GM12878 (cell line): Measurements from ENCODE around the gene ERG. TPM values are rescaled to one million over a fixed set of nuclear protein-coding genes. Genes with fewer than 3 reads are reported as not detected.

Experiments
- ATAC-seq: fragments of 200-7000 bp; cut with Tn5 transposase; 3 replicates; pipeline ENCODE4 v1.9.1; 2020; ENCODE audit warnings: mild to moderate bottlenecking, moderate library complexity
- BruUV-seq: library from RNA; stranded (reverse); fragments of 400-500 nt; replicated peaks from 2 replicates; lab custom pipeline; 2021; lab: Mats Ljungman, UMichigan
- CTCF ChIA-PET: fragments of 300-600 bp; sonication (Branson Sonifier 250); formaldehyde crosslinking; extraction: SDS; loops from one replicate; lab custom pipeline; 2021; ENCODE audit warnings: inconsistent platforms; lab: Yijun Ruan, JAX
- POLR2A ChIA-PET: fragments of 350-600 bp; formaldehyde crosslinking; extraction: SDS; loops from one replicate; lab custom pipeline; 2021; ENCODE audit warnings: inconsistent platforms; lab: Charles Lee
- RAD21 ChIA-PET: fragments of 300-600 bp; sonication (Branson Sonifier 250); formaldehyde crosslinking; loops from one replicate; lab custom pipeline; 2023; ENCODE audit warnings: antibody characterized with exemption; ENCODE audit not compliant: unreplicated experiment; lab: Charles Lee
- SMC1A ChIA-PET: fragments of 300-600 bp; sonication (Branson Sonifier 250); formaldehyde crosslinking; loops from one replicate; lab custom pipeline; 2023; ENCODE audit not compliant: unreplicated experiment, uncharacterized antibody; lab: Charles Lee
- DNase-seq: peaks from one replicate; pipeline ENCODE4 v3.0.0-alpha.2; 2011; ENCODE audit warnings: low read depth, low spot score
- FAIRE-seq: peaks from 3 replicates; lab custom pipeline; 2011; peaks lifted over from hg19 to GRCh38; lab: Jason Lieb, UNC
- H2AFZ ChIP-seq: 2 replicates; pipeline ENCODE4 v1.6.0; 2011; ENCODE audit warnings: low read depth, low read length, control low read depth; ENCODE audit not compliant: control insufficient read depth
- H3K27ac ChIP-seq: 2 replicates; pipeline ENCODE4 v1.5.1; 2011; ENCODE audit warnings: control low read depth; ENCODE audit not compliant: control insufficient read depth, insufficient read depth
- H3K27me3 ChIP-seq, 2 experiments: replicated peaks in 1 of 2; 2 replicates each; pipeline versions ENCODE4 v1.6.0 to v1.6.1; 2011; ENCODE audit warnings: low read length in 1 of 2; ENCODE audit not compliant: control insufficient read depth in 2 of 2, insufficient read depth in 2 of 2
- H3K36me3 ChIP-seq, 2 experiments: 2 replicates each; pipeline ENCODE4 v1.5.1; 2011; ENCODE audit warnings: low read length in 1 of 2; ENCODE audit not compliant: control insufficient read depth in 2 of 2, insufficient read depth in 2 of 2
- H3K4me1 ChIP-seq: 2 replicates; pipeline ENCODE4 v1.6.1; 2011; ENCODE audit warnings: mild to moderate bottlenecking, low read length, moderate library complexity, mixed read lengths; ENCODE audit not compliant: control insufficient read depth, insufficient read depth
- H3K4me2 ChIP-seq: 2 replicates; pipeline ENCODE4 v1.6.0; 2011; ENCODE audit warnings: control low read depth; ENCODE audit not compliant: control insufficient read depth, insufficient read depth
- H3K4me3 ChIP-seq: fragments of 200-600 bp; sonication (generic); 2 replicates; pipeline ENCODE4 v1.5.1; 2016
- H3K79me2 ChIP-seq: 2 replicates; pipeline ENCODE4 v1.6.0; 2011; ENCODE audit warnings: low read length; ENCODE audit not compliant: control insufficient read depth, insufficient read depth
- H3K9ac ChIP-seq: 2 replicates; pipeline ENCODE4 v1.8.0; 2011; ENCODE audit warnings: low read length, control low read depth, mixed read lengths; ENCODE audit not compliant: control insufficient read depth, insufficient read depth
- H3K9me3 ChIP-seq: replicated peaks from 3 replicates; pipeline ENCODE4 v1.5.1; 2011; ENCODE audit warnings: mild to moderate bottlenecking, low read length; ENCODE audit not compliant: control insufficient read depth, insufficient read depth
- H4K20me1 ChIP-seq: 2 replicates; pipeline ENCODE4 v1.6.0; 2011; ENCODE audit not compliant: control insufficient read depth, insufficient read depth
- ATF2 ChIP-seq: IDR thresholded peaks from 2 replicates; pipeline ENCODE4 v1.6.1; 2012; ENCODE audit warnings: low read length, inconsistent platforms
- CREM ChIP-seq: IDR thresholded peaks from 2 replicates; pipeline ENCODE4 v1.6.1; 2014; ENCODE audit warnings: antibody characterized with exemption, low read depth
- KAT2A ChIP-seq: conservative IDR thresholded peaks from 2 replicates; pipeline ENCODE4 v1.6.1; 2011; ENCODE audit warnings: low read depth, low read length; ENCODE audit not compliant: control insufficient read depth
- KLF5 ChIP-seq: fragments of 450-650 bp; IDR thresholded peaks from 2 replicates; pipeline ENCODE4 v1.6.1; 2014; ENCODE audit warnings: mild to moderate bottlenecking; ENCODE audit not compliant: partially characterized antibody
- MAX ChIP-seq: IDR thresholded peaks from 2 replicates; pipeline ENCODE4 v1.6.1; 2012; ENCODE audit warnings: low read depth, low read length, improper control_type of control experiment
- NFYA ChIP-seq: IDR thresholded peaks from 2 replicates; pipeline ENCODE4 v1.6.1; 2011; ENCODE audit warnings: low read depth, mild to moderate bottlenecking, low read length, improper control_type of control experiment, borderline replicate concordance
- NR2C2 ChIP-seq: IDR thresholded peaks from 2 replicates; pipeline ENCODE4 v1.6.1; 2011; ENCODE audit warnings: borderline replicate concordance, low read depth; ENCODE audit not compliant: control insufficient read depth, insufficient read length
- PAX5 ChIP-seq: IDR thresholded peaks from 2 replicates; pipeline ENCODE4 v1.6.1; 2011; ENCODE audit warnings: low read depth, low read length, borderline replicate concordance
- RELB ChIP-seq: fragments of 450-650 bp; IDR thresholded peaks from 2 replicates; pipeline ENCODE4 v1.6.1; 2017; ENCODE audit warnings: low read depth, mild to moderate bottlenecking, moderate library complexity
- SPI1 ChIP-seq: IDR thresholded peaks from 2 replicates; pipeline ENCODE4 v1.6.1; 2011; ENCODE audit warnings: low read depth, mild to moderate bottlenecking, low read length, moderate library complexity, borderline replicate concordance; ENCODE audit not compliant: insufficient read depth
- STAT3 ChIP-seq: IDR thresholded peaks from 2 replicates; pipeline ENCODE4 v1.6.1; 2011; ENCODE audit warnings: low read depth, low read length, improper control_type of control experiment
- TBL1XR1 ChIP-seq: IDR thresholded peaks from 2 replicates; pipeline ENCODE4 v1.6.1; 2012; ENCODE audit warnings: low read depth, low read length, improper control_type of control experiment
- TCF3 ChIP-seq: IDR thresholded peaks from 2 replicates; pipeline ENCODE4 v1.6.1; 2012; ENCODE audit warnings: low read depth, mild to moderate bottlenecking, low read length, borderline replicate concordance; ENCODE audit not compliant: insufficient read depth
- ZNF687 ChIP-seq: fragments of 450-650 bp; IDR thresholded peaks from 2 replicates; pipeline ENCODE4 v1.6.1; 2017; ENCODE audit warnings: mild to moderate bottlenecking, moderate library complexity
- WGBS: methylation state at CpG from one replicate; pipeline ENCODE4 v1.1.6; 2016; ENCODE audit warnings: low lambda C conversion rate; ENCODE audit not compliant: insufficient replicate concordance, insufficient coverage; ENCODE audit errors: missing lambda C conversion rate; 5-methylcytosine and 5-hydroxymethylcytosine counted together
- in situ Hi-C: fragments of 300-500 bp; cut with MboI; formaldehyde crosslinking; loops from 9 replicates; pipeline ENCODE4 v1.14.3; 2018; ENCODE audit warnings: mixed read lengths
- intact Hi-C: fragments of 100-400 bp; cut with micrococcal nuclease; formaldehyde crosslinking; loops from one replicate; pipeline ENCODE4 v1.14.2; 2022; ENCODE audit not compliant: unreplicated experiment
- polyA plus RNA-seq, 11 experiments: library from polyadenylated mRNA; depleted of rRNA in 4 of 11; unstranded in 6 of 11; stranded (reverse) in 5 of 11; fragments of >200 nt; fragmentation: Nextera tagmentation in 4 of 11; fragmentation: Illumina TruSeq in 1 of 11; extraction: Ambion mirVana in 4 of 11; extraction: Trizol in 1 of 11; gene quantifications; 1 replicate in 1 of 11; 2 replicates in 10 of 11; pipeline versions ENCODE4 v1.2.1 to v1.2.3, GENCODE V29; 2011 to 2016; ENCODE audit warnings: inconsistent platforms in 2 of 11, missing spikeins in 2 of 11, low read depth in 1 of 11
- total RNA-seq, 4 experiments: library from RNA; depleted of rRNA in 3 of 4; stranded (reverse); fragments of >200 nt in 3 of 4; fragmentation: Illumina TruSeq in 1 of 4; extraction: Trizol in 1 of 4; gene quantifications; 2 replicates each; pipeline versions ENCODE4 v1.2.1 to v1.2.3, GENCODE V29; 2013 to 2021

ERG gene
- total and polyA plus RNA-seq, 10 of the 15 experiments (the other 5 are each of a cell fraction or from before 2014, with no cell fraction given): not detected

- no peak overlapping the region for H3K4me3 ChIP-seq
- H2AFZ ChIP-seq: no peak overlapping the region
- intact Hi-C loops (no loop called here), in situ Hi-C loops (no loop called here)
- ATAC-seq (no peak), FAIRE-seq (no peak), DNase-seq (no peak)
- no peaks in the 10 kb centered on the region for H4K20me1 ChIP-seq
- H3K27ac ChIP-seq: no peak overlapping the region
- no peaks in the 10 kb centered on the region for H3K9me3 ChIP-seq
- ChIA-PET SMC1A (interaction anchor here (1.6 kb wide), 1 partner anchor 31 kb away, joined by 4 read pairs; no protein-coding TSS in a partner anchor), RAD21 (no interaction called here), CTCF (no interaction called here), POLR2A (no interaction called here)
- H3K27me3 ChIP-seq: no peaks in the 10 kb centered on the region
- H3K79me2 ChIP-seq: no peaks in the 10 kb centered on the region
- TF ChIP-seq STAT3: no peak
- TF ChIP-seq RELB: no peak
- no peak for TF ChIP-seq TBL1XR1
- TF ChIP-seq ZNF687: no peak
- no peak for TF ChIP-seq TCF3
- no peak for TF ChIP-seq CREM
- no peak for TF ChIP-seq NR2C2
- no peak for TF ChIP-seq SPI1
- TF ChIP-seq MAX: no peak
- TF ChIP-seq KAT2A: no peak
- no peak for TF ChIP-seq KLF5
- TF ChIP-seq PAX5: no peak
- TF ChIP-seq ATF2: no peak
- TF ChIP-seq NFYA: no peak
- no peak overlapping the region for H3K4me2 ChIP-seq
- WGBS: 13% methylated on average over 6 of the region's 6 CpGs
- H3K4me1 ChIP-seq: no peaks in the 10 kb centered on the region
- no peak overlapping the region for H3K9ac ChIP-seq
- no TSS peak for BruUV-seq
- H3K36me3 ChIP-seq: no peaks in the 10 kb centered on the region
Observed at GRCh38 chr21:38439426-38439825, 58.9 kb downstream of the ERG start.
